Activated T-helper 1 cell treated with anti-CD3 and anti-CD28 coated beads, Interleukin-12 subunit alpha, Interleukin-12 subunit beta, Interleukin-2, Interleukin-4 antibody, amounts not matched to agents 30 ng/mL and 10 ng/mL and 1 ng/mL, durations not matched to agents 14 hours and 24 hours and 36 hours (primary cell): Measurements from ENCODE around the gene MKNK1. TPM values are rescaled to one million over a fixed set of nuclear protein-coding genes. Genes with fewer than 3 reads are reported as not detected.

Experiments
- DNase-seq: peaks from one replicate; pipeline ENCODE4 v3.0.0; 2021; ENCODE audit warnings: low spot score
- H3K27ac Mint-ChIP-seq: one replicate; pipeline ENCODE4 v1.8.0; 2021; ENCODE audit warnings: mild to moderate bottlenecking, mixed read lengths
- H3K27me3 Mint-ChIP-seq: one replicate; pipeline ENCODE4 v1.8.0; 2022; ENCODE audit warnings: mild to moderate bottlenecking, moderate library complexity, mixed read lengths; ENCODE audit not compliant: insufficient read depth
- H3K36me3 Mint-ChIP-seq: one replicate; pipeline ENCODE4 v1.8.0; 2021; ENCODE audit warnings: low read depth, mixed read lengths
- H3K4me1 Mint-ChIP-seq: one replicate; pipeline ENCODE4 v1.8.0; 2021; ENCODE audit warnings: low read depth, mixed read lengths
- H3K4me3 Mint-ChIP-seq: one replicate; pipeline ENCODE4 v1.8.0; 2021; ENCODE audit warnings: mild to moderate bottlenecking, moderate library complexity, mixed read lengths
- H3K9me3 Mint-ChIP-seq: one replicate; pipeline ENCODE4 v1.8.0; 2021; ENCODE audit warnings: mixed read lengths
- intact Hi-C: fragments of 100-400 bp; cut with micrococcal nuclease; formaldehyde crosslinking; loops from one replicate; pipeline ENCODE4 v1.15.1; 2024
- total RNA-seq: library from RNA; stranded (reverse); gene quantifications from 2 replicates; pipeline ENCODE4 v1.2.3, GENCODE V29; 2022

MKNK1 gene
- total RNA-seq, 1 donor from 2014 or later, result 48.7 TPM

GRCh38 chr1:46581681-46582455 lies 22.2 kb downstream of the MKNK1 start:
- peak overlapping the region; percentile 70 for H3K4me3 Mint-ChIP-seq
- DNase-seq, result peak; percentile 45
- H3K4me1 Mint-ChIP-seq, result peaks cover 58% of the 10 kb centered on the region
- peak overlapping the region; percentile 96 for H3K27ac Mint-ChIP-seq
- no peaks in the 10 kb centered on the region for H3K9me3 Mint-ChIP-seq
- intact Hi-C loops, result loop anchor here (1.0 to 5.0 kb wide), 5 partner anchors 13 to 137 kb away; partner anchors contain the start of genes ATPAF1, EFCAB14, MKNK1 and MOB3C
- no peaks in the 10 kb centered on the region for H3K27me3 Mint-ChIP-seq
- H3K36me3 Mint-ChIP-seq, result peaks cover 47% of the 10 kb centered on the region

- H3K27ac Mint-ChIP-seq, result peak overlapping the region; percentile 96
- H3K4me3 Mint-ChIP-seq, result peak overlapping the region; percentile 71
- H3K27me3 Mint-ChIP-seq, result no peaks in the 10 kb centered on the region
- peaks cover 53% of the 10 kb centered on the region for H3K36me3 Mint-ChIP-seq
- intact Hi-C loops, result loop anchor here (5.0 kb wide), 1 partner anchor 87 kb away; the partner anchor contains the start of gene ATPAF1
- DNase-seq, result no peak
- H3K4me1 Mint-ChIP-seq, result peaks cover 58% of the 10 kb centered on the region
- no peaks in the 10 kb centered on the region for H3K9me3 Mint-ChIP-seq
Measured at GRCh38 chr1:46580140-46580903, 23.7 kb downstream of the MKNK1 start.

GRCh38 chr1:46577671-46578070 lies 26.4 kb downstream of the MKNK1 start:
- Mint-ChIP-seq H3K36me3 (peaks cover 55% of the 10 kb centered on the region), H3K4me1 (peaks cover 50% of the 10 kb centered on the region), H3K27me3 (no peaks in the 10 kb centered on the region), H3K9me3 (no peaks in the 10 kb centered on the region), H3K27ac (peak overlapping the region; percentile 21), H3K4me3 (no peak overlapping the region)
- no peak for DNase-seq
- intact Hi-C loops, result no loop called here

GRCh38 chr1:46576596-46576995 lies 27.5 kb downstream of the MKNK1 start:
- intact Hi-C loops, result no loop called here
- no peak for DNase-seq
- Mint-ChIP-seq H3K4me1 (peaks cover 39% of the 10 kb centered on the region), H3K36me3 (peaks cover 52% of the 10 kb centered on the region), H3K4me3 (no peak overlapping the region), H3K9me3 (no peaks in the 10 kb centered on the region), H3K27ac (no peak overlapping the region), H3K27me3 (no peaks in the 10 kb centered on the region)

- Mint-ChIP-seq H3K36me3 (peaks cover 52% of the 10 kb centered on the region), H3K9me3 (no peaks in the 10 kb centered on the region), H3K27ac (no peak overlapping the region), H3K27me3 (no peaks in the 10 kb centered on the region), H3K4me3 (no peak overlapping the region), H3K4me1 (peaks cover 34% of the 10 kb centered on the region)
- DNase-seq, result no peak
- intact Hi-C loops, result no loop called here
Measured at GRCh38 chr1:46575778-46576177, 28.3 kb downstream of the MKNK1 start.

GRCh38 chr1:46575300-46575699 lies 28.8 kb downstream of the MKNK1 start:
- DNase-seq, result no peak
- Mint-ChIP-seq H3K9me3 (no peaks in the 10 kb centered on the region), H3K27ac (no peak overlapping the region), H3K4me1 (peaks cover 29% of the 10 kb centered on the region), H3K4me3 (no peak overlapping the region), H3K36me3 (peaks cover 47% of the 10 kb centered on the region), H3K27me3 (no peaks in the 10 kb centered on the region)
- intact Hi-C loops, result no loop called here

GRCh38 chr1:46571691-46572225 lies 32.3 kb downstream of the MKNK1 start:
- Mint-ChIP-seq H3K27ac (no peak overlapping the region), H3K27me3 (no peaks in the 10 kb centered on the region), H3K4me3 (no peak overlapping the region), H3K4me1 (peaks cover 6% of the 10 kb centered on the region), H3K36me3 (peaks cover 35% of the 10 kb centered on the region), H3K9me3 (no peaks in the 10 kb centered on the region)
- DNase-seq, result no peak
- intact Hi-C loops, result no loop called here

- no peak for DNase-seq
- Mint-ChIP-seq H3K27ac (no peak overlapping the region), H3K36me3 (peaks cover 37% of the 10 kb centered on the region), H3K4me3 (no peak overlapping the region), H3K4me1 (peaks cover 6% of the 10 kb centered on the region), H3K27me3 (no peaks in the 10 kb centered on the region), H3K9me3 (no peaks in the 10 kb centered on the region)
- intact Hi-C loops, result no loop called here
Measured at GRCh38 chr1:46569884-46570725, 34.0 kb downstream of the MKNK1 start.

- Mint-ChIP-seq H3K9me3 (no peaks in the 10 kb centered on the region), H3K4me3 (no peak overlapping the region)
Measured at GRCh38 chr1:46569116-46569515, 35.0 kb downstream of the MKNK1 start.

GRCh38 chr1:46568461-46568891 lies 35.6 kb downstream of the MKNK1 start:
- Mint-ChIP-seq H3K36me3 (peaks cover 39% of the 10 kb centered on the region), H3K4me1 (peaks cover 6% of the 10 kb centered on the region), H3K27me3 (no peaks in the 10 kb centered on the region), H3K9me3 (no peaks in the 10 kb centered on the region), H3K27ac (no peak overlapping the region), H3K4me3 (no peak overlapping the region)
- no peak for DNase-seq
- intact Hi-C loops, result no loop called here

More at GRCh38 chr1:46569116-46569515, 35.0 kb downstream of the MKNK1 start:
- Mint-ChIP-seq H3K27ac (no peak overlapping the region), H3K4me1 (peaks cover 6% of the 10 kb centered on the region), H3K36me3 (peaks cover 42% of the 10 kb centered on the region), H3K27me3 (no peaks in the 10 kb centered on the region)
- DNase-seq, result no peak
- intact Hi-C loops, result no loop called here

GRCh38 chr1:46563341-46563740 lies 40.7 kb downstream of the MKNK1 start:
- no peak overlapping the region for H3K27ac Mint-ChIP-seq
- H3K4me1 Mint-ChIP-seq, result no peaks in the 10 kb centered on the region
- intact Hi-C loops, result no loop called here
- H3K9me3 Mint-ChIP-seq, result no peaks in the 10 kb centered on the region
- no peak overlapping the region for H3K4me3 Mint-ChIP-seq
- H3K36me3 Mint-ChIP-seq, result peaks cover 41% of the 10 kb centered on the region
- no peak for DNase-seq
- H3K27me3 Mint-ChIP-seq, result no peaks in the 10 kb centered on the region

GRCh38 chr1:46562498-46562897 lies 41.6 kb downstream of the MKNK1 start:
- Mint-ChIP-seq H3K4me1 (peaks cover 1% of the 10 kb centered on the region), H3K36me3 (peaks cover 40% of the 10 kb centered on the region), H3K9me3 (no peaks in the 10 kb centered on the region), H3K27me3 (no peaks in the 10 kb centered on the region), H3K27ac (no peak overlapping the region), H3K4me3 (no peak overlapping the region)
- intact Hi-C loops, result no loop called here
- DNase-seq, result no peak
